SU-DHL-6 (cell line): ENCODE measurements around the gene SDK1.

Source experiments
- H2AFZ ChIP-seq: fragments of 200-600 bp; sonication (generic); 2 replicates; pipeline ENCODE4 v1.6.1; 2014; ENCODE audit warnings: low read depth, mild to moderate bottlenecking, moderate library complexity, mixed read lengths, antibody characterized with exemption, low read length; ENCODE audit not compliant: severe bottlenecking
- H3F3A ChIP-seq: fragments of 200-600 bp; shearing (Covaris generic); 2 replicates; pipeline ENCODE4 v1.6.0; 2016; ENCODE audit warnings: antibody characterized with exemption, mild to moderate bottlenecking; ENCODE audit not compliant: insufficient read depth
- H3K27ac ChIP-seq: fragments of 200-600 bp; sonication (generic); 2 replicates; pipeline ENCODE4 v1.5.1; 2016; ENCODE audit warnings: low read depth, mild to moderate bottlenecking, low read length, moderate library complexity, mixed read lengths
- H3K27me3 ChIP-seq: fragments of 200-600 bp; sonication (generic), shearing (Covaris generic); 2 replicates; pipeline ENCODE4 v1.6.0; 2014; ENCODE audit warnings: mild to moderate bottlenecking, low read length
- H3K36me3 ChIP-seq: fragments of 200-600 bp; sonication (generic); 2 replicates; pipeline ENCODE4 v1.6.1; 2014; ENCODE audit warnings: mild to moderate bottlenecking, low read length, mixed read lengths
- H3K4me2 ChIP-seq: fragments of 300-600, 200-600 bp; shearing (Covaris generic), sonication (generic); 2 replicates; pipeline ENCODE4 v1.6.0; 2014; ENCODE audit warnings: low read length, low read depth, mild to moderate bottlenecking; ENCODE audit not compliant: poor library complexity, severe bottlenecking
- H3K4me3 ChIP-seq: fragments of 200-600 bp; sonication (generic); 2 replicates; pipeline ENCODE4 v1.5.1; 2014; ENCODE audit warnings: antibody characterized with exemption, low read length, mild to moderate bottlenecking, mixed read lengths; ENCODE audit not compliant: insufficient read depth, poor library complexity, severe bottlenecking
- H3K79me2 ChIP-seq: fragments of 200-600 bp; sonication (generic); 2 replicates; pipeline ENCODE4 v1.6.1; 2014; ENCODE audit warnings: mild to moderate bottlenecking, low read length, moderate library complexity; ENCODE audit not compliant: insufficient read depth
- H3K9ac ChIP-seq: fragments of 200-600 bp; sonication (generic); 2 replicates; pipeline ENCODE4 v1.7.0; 2014; ENCODE audit warnings: mild to moderate bottlenecking, low read length
- H3K9me2 ChIP-seq: fragments of 200-600 bp; sonication (generic); replicated peaks from 2 replicates; pipeline ENCODE4 v1.6.1; 2014; ENCODE audit warnings: low read length; ENCODE audit not compliant: insufficient read depth
- H3K9me3 ChIP-seq: fragments of 200-600 bp; sonication (generic); 2 replicates; pipeline ENCODE4 v1.6.1; 2014; ENCODE audit warnings: low read length, mixed read lengths; ENCODE audit not compliant: insufficient read depth
- H4K20me1 ChIP-seq: fragments of 200-600 bp; sonication (generic); 2 replicates; pipeline ENCODE4 v1.6.1; 2014; ENCODE audit warnings: low read depth, mild to moderate bottlenecking, antibody characterized with exemption, low read length, moderate library complexity, mixed read lengths
- CTCF ChIP-seq: fragments of 200-600 bp; sonication (generic); IDR thresholded peaks from one replicate; pipeline ENCODE4 v1.5.1; 2017; ENCODE audit warnings: antibody characterized with exemption, mild to moderate bottlenecking, low read length, moderate library complexity; ENCODE audit not compliant: insufficient read depth, poor library complexity, severe bottlenecking
- EZH2phosphoT487 ChIP-seq: fragments of 200-600 bp; sonication (generic), shearing (Covaris generic); conservative IDR thresholded peaks from 2 replicates; pipeline ENCODE4 v1.6.1; 2018; ENCODE audit warnings: mild to moderate bottlenecking, antibody characterized with exemption, low read length, moderate library complexity, mixed read lengths

The SDK1 gene

GRCh38 chr7:4205828-4206227 is 904.8 kb downstream of the SDK1 start:
- no peak overlapping the region for H2AFZ ChIP-seq
- H3K9me2 ChIP-seq = no peaks in the 10 kb centered on the region
- no peak overlapping the region for H3K4me3 ChIP-seq
- TF ChIP-seq EZH2phosphoT487 (no peak), CTCF (no peak)
- no peaks in the 10 kb centered on the region for H3F3A ChIP-seq
- no peaks in the 10 kb centered on the region for H3K27me3 ChIP-seq
- no peaks in the 10 kb centered on the region for H3K79me2 ChIP-seq
- no peaks in the 10 kb centered on the region for H3K36me3 ChIP-seq
- no peaks in the 10 kb centered on the region for H4K20me1 ChIP-seq
- H3K4me2 ChIP-seq = no peak overlapping the region
- H3K9ac ChIP-seq = no peak overlapping the region
- H3K27ac ChIP-seq = no peak overlapping the region
- no peaks in the 10 kb centered on the region for H3K9me3 ChIP-seq

GRCh38 chr7:4207011-4207410 is 906.0 kb downstream of the SDK1 start:
- H3K27ac ChIP-seq = no peak overlapping the region
- no peak overlapping the region for H3K4me3 ChIP-seq
- no peaks in the 10 kb centered on the region for H4K20me1 ChIP-seq
- no peak overlapping the region for H2AFZ ChIP-seq
- TF ChIP-seq EZH2phosphoT487 (no peak), CTCF (no peak)
- H3K36me3 ChIP-seq = no peaks in the 10 kb centered on the region
- H3K79me2 ChIP-seq = no peaks in the 10 kb centered on the region
- H3K27me3 ChIP-seq = no peaks in the 10 kb centered on the region
- H3F3A ChIP-seq = no peaks in the 10 kb centered on the region
- H3K9me2 ChIP-seq = no peaks in the 10 kb centered on the region
- H3K4me2 ChIP-seq = no peak overlapping the region
- no peaks in the 10 kb centered on the region for H3K9me3 ChIP-seq
- H3K9ac ChIP-seq = no peak overlapping the region

- no peaks in the 10 kb centered on the region for H3K27me3 ChIP-seq
- H3K9me2 ChIP-seq = no peaks in the 10 kb centered on the region
- H3K9me3 ChIP-seq = no peaks in the 10 kb centered on the region
- H3K79me2 ChIP-seq = no peaks in the 10 kb centered on the region
- H3K27ac ChIP-seq = no peak overlapping the region
- H2AFZ ChIP-seq = no peak overlapping the region
- H4K20me1 ChIP-seq = no peaks in the 10 kb centered on the region
- no peak overlapping the region for H3K4me3 ChIP-seq
- H3K4me2 ChIP-seq = no peak overlapping the region
- H3K36me3 ChIP-seq = no peaks in the 10 kb centered on the region
- no peak overlapping the region for H3K9ac ChIP-seq
- no peaks in the 10 kb centered on the region for H3F3A ChIP-seq
- TF ChIP-seq CTCF (no peak), EZH2phosphoT487 (no peak)
Measured at GRCh38 chr7:4208086-4208485, 907.0 kb downstream of the SDK1 start.
